ENCODE measurements around the gene MINDY4.

MINDY4 gene

GRCh38 chr7:30920021-30920583, 148.9 kb downstream of the MINDY4 start:
- no peak for DNase-seq

GRCh38 chr7:30920584-30921539, 149.6 kb downstream of the MINDY4 start:
- DNase-seq, result no peak

GRCh38 chr7:30921540-30922401, 150.6 kb downstream of the MINDY4 start:
- no peak for DNase-seq

- DNase-seq, result no peak
These were observed 151.4 kb downstream of the MINDY4 start for GRCh38 chr7:30922596-30922995.

GRCh38 chr7:30923009-30923773, 152.0 kb downstream of the MINDY4 start:
- DNase-seq, result no peak

GRCh38 chr7:30923774-30924413, 152.7 kb downstream of the MINDY4 start:
- DNase-seq, result no peak

- no peak for DNase-seq
These were observed 153.4 kb downstream of the MINDY4 start for GRCh38 chr7:30924624-30925023.

- no peak for DNase-seq
These were observed 153.9 kb downstream of the MINDY4 start for GRCh38 chr7:30925117-30925516.

DNA sequence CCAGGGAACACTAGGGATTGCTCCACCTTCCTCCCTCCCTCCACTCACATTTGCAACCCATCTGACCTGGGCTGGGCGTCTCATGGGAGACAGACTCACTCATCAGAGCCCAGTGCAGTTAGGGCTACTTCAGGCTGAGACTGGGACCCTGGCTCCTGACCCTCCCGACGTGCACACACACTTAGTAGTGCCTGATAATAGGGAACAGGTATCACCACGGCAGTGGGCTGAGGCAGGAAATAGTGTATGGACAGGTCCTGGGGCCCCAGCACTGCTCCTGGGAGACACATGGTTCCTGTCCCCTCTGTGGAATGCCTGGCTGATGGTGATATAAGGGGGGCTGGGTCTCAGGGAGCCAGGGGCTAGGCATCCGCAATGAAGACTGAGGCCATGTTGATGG, 154.7 kb downstream of the MINDY4 start:
- DNase-seq, result no peak

- DNase-seq, result no peak
These were observed 155.1 kb downstream of the MINDY4 start for GRCh38 chr7:30926313-30926712.

DNA sequence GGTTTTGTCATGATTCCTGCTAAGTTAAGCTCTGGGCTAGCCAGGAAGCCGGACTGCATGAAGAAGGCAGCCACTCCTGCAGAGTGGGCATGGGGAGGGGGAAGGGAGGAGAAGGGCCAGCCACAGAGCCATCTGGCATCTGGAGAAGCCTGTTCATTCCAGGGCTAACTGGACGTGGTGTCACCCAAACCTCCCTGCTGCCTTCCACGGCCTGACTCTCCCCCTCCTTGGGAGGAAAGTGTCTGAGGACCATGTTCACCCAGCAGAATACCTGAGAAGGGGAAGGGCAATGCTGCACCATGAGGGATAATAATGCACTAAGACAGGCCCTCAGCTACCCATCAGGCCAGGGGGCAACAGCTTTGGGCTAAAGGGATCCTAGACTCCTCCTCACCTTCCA, 155.8 kb downstream of the MINDY4 start:
- DNase-seq, result no peak

DNA sequence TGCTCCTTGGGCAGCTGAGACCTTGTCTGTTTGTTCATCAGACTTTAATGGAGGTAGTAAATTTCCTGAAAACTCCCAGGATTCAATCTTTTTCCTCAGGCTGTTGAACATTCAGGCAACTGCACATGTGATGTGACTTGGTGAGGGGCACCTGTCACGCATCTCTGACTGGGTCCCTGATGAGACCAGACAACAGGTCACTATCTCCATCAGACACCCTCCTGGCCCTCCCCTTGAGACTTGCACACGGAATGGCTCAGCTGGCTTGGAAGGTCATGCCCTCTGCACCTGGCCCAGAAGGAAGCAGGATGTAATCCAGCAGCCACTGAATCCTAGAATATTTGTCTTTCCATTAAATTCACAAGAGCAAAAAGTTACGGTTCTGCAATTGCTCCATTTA, 156.3 kb downstream of the MINDY4 start:
- no peak for DNase-seq

DNA sequence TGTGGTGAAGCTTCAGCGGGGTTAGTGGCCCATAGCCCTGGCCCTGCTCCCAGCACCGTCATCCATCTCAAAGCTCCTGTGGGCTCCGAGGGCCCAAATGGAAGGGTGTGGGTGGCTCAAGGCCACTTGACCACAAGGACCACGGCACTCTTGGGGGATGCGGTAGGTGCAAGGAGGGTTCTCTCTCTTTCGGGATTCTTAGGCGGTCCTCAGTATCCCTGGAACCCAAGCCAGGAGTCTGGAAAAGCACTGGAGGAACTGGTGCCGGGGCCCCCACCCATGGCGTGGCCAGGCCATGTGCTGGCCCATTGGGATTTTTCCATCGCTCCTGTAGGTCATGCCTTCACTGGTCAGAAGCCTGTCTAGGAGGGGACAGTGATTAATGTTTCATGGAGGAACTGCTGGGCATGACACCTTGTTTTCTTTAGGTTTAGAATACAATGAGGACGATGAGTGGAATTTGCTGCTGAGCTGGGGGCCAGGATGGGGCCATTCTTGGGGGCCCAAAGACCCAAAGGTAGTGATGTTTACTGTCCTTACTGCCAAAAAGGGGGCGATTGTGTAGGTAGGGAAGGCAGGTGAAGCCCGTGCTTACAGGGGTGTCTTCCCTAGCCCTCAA, 157.1 kb downstream of the MINDY4 start:
- DNase-seq, result no peak

- no peak for DNase-seq
These were observed 158.5 kb downstream of the MINDY4 start for GRCh38 chr7:30929686-30930085.

GRCh38 chr7:30930621-30931020, 159.4 kb downstream of the MINDY4 start:
- no peak for DNase-seq

- DNase-seq, result no peak
These were observed 160.1 kb downstream of the MINDY4 start for GRCh38 chr7:30931161-30931928.

DNA sequence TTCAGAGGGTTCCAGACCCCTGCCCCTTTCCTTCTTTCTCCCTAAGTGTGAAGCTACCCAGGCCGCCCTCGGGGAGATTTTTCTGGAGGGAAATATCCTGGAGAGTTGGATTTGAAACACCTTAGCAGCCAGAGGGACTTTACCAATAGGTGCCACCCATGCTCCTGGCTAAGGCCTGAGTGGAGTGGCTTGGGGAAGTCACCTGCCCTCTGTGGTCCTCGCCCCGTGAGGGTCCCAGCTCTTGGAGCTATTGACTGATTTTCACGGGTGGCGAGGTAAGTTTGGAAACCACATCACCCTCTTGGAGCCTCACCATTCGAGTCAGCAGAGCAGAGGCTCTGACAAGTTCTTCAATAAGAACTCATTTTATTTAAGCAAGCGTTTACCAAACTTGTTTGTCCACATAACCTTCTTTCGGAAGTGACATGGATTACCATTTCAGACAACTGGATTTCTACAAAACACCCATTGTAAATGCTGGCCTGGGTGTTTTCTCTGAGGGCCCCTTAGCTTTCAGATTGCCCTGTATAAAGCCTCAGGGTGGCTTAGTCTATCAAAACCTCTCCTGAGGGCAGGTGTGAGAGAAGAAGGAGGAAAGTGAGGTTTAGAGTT, 160.8 kb downstream of the MINDY4 start:
- no peak for DNase-seq

- DNase-seq, result no peak
These were observed 161.3 kb downstream of the MINDY4 start for GRCh38 chr7:30932562-30932961.

GRCh38 chr7:30933124-30933974, 162.1 kb downstream of the MINDY4 start:
- DNase-seq, result no peak
